WTC11 (cell line): ENCODE measurements around the gene WNT11. TPM values are rescaled to one million over a fixed set of nuclear protein-coding genes. Genes with fewer than 3 reads are reported as not detected.

Experiments used
- ATAC-seq: fragments of 200-7000 bp; cut with Tn5 transposase; 2 replicates; pipeline ENCODE4 v1.10.0; 2021; ENCODE audit warnings: mild to moderate bottlenecking, moderate library complexity
- CTCF ChIA-PET: fragments of 300-600 bp; sonication (Branson Sonifier 250); formaldehyde crosslinking; loops from one replicate; lab custom pipeline; 2021; ENCODE audit warnings: antibody characterized with exemption; lab: Charles Lee
- POLR2A ChIA-PET: fragments of 350-600 bp; sonication (Branson Sonifier 250); formaldehyde crosslinking; loops from one replicate; lab custom pipeline; 2021; ENCODE audit warnings: antibody characterized with exemption; lab: Charles Lee
- DNase-seq: peaks from one replicate; pipeline ENCODE4 v3.0.0; 2021; ENCODE audit warnings: low spot score
- H3K27ac Mint-ChIP-seq: 2 replicates; pipeline ENCODE4 v1.8.0; 2021; ENCODE audit warnings: mixed read lengths
- H3K27me3 Mint-ChIP-seq: 2 replicates; pipeline ENCODE4 v1.8.0; 2021; ENCODE audit warnings: low read depth, mild to moderate bottlenecking, moderate library complexity, mixed read lengths
- H3K36me3 Mint-ChIP-seq: 2 replicates; pipeline ENCODE4 v1.8.0; 2021; ENCODE audit warnings: mixed read lengths
- H3K4me1 Mint-ChIP-seq: 2 replicates; pipeline ENCODE4 v1.8.0; 2022; ENCODE audit warnings: mixed read lengths
- H3K4me3 Mint-ChIP-seq: 2 replicates; pipeline ENCODE4 v1.8.0; 2021; ENCODE audit warnings: mild to moderate bottlenecking, moderate library complexity, mixed read lengths
- H3K9me3 Mint-ChIP-seq: 2 replicates; pipeline ENCODE4 v1.8.0; 2021; ENCODE audit warnings: mixed read lengths
- AR ChIP-seq: fragments of 250-450 bp; sonication (Bioruptor Pico); IDR thresholded peaks from 2 replicates; pipeline ENCODE4 v1.9.0; 2021; ENCODE audit warnings: mild to moderate bottlenecking
- ATF2 ChIP-seq: sonication (generic); formaldehyde crosslinking; IDR thresholded peaks from 2 replicates; pipeline ENCODE4 v1.8.1; 2022; ENCODE audit warnings: low read depth, missing genetic modification reagents, borderline replicate concordance
- ATF6 ChIP-seq: sonication (generic); formaldehyde crosslinking; IDR thresholded peaks from 2 replicates; pipeline ENCODE4 v1.8.1; 2023; ENCODE audit warnings: mild to moderate bottlenecking, missing genetic modification reagents
- ELF4 ChIP-seq: sonication (generic); formaldehyde crosslinking; IDR thresholded peaks from 2 replicates; pipeline ENCODE4 v1.8.1; 2022; ENCODE audit warnings: low read depth, mild to moderate bottlenecking, moderate library complexity, missing genetic modification reagents
- JAZF1 ChIP-seq: fragments of 250-450 bp; sonication (Bioruptor Pico); IDR thresholded peaks from 2 replicates; pipeline ENCODE4 v1.9.0; 2021; ENCODE audit warnings: moderate library complexity, mild to moderate bottlenecking, inconsistent platforms
- MAX ChIP-seq: sonication (generic); formaldehyde crosslinking; IDR thresholded peaks from 2 replicates; pipeline ENCODE4 v1.8.0; 2022; ENCODE audit warnings: mild to moderate bottlenecking, missing genetic modification reagents
- MXD4 ChIP-seq: fragments of 250-450 bp; sonication (Bioruptor Pico); IDR thresholded peaks from 2 replicates; pipeline ENCODE4 v1.8.0; 2021; ENCODE audit warnings: mild to moderate bottlenecking, moderate library complexity, borderline replicate concordance
- NFYB ChIP-seq: sonication (generic); formaldehyde crosslinking; conservative IDR thresholded peaks from 2 replicates; pipeline ENCODE4 v1.8.0; 2022; ENCODE audit warnings: low read depth, missing genetic modification reagents
- PRRX2 ChIP-seq: fragments of 250-450 bp; sonication (Bioruptor Pico); IDR thresholded peaks from 2 replicates; pipeline ENCODE4 v1.8.0; 2021; ENCODE audit warnings: mild to moderate bottlenecking
- RELA ChIP-seq: sonication (generic); formaldehyde crosslinking; IDR thresholded peaks from 2 replicates; pipeline ENCODE4 v1.8.1; 2022; ENCODE audit warnings: missing genetic modification reagents, mild to moderate bottlenecking, borderline replicate concordance
- SOX15 ChIP-seq: fragments of 250-450 bp; sonication (Bioruptor Pico); IDR thresholded peaks from 2 replicates; pipeline ENCODE4 v1.9.0; 2021; ENCODE audit warnings: mild to moderate bottlenecking
- TP53 ChIP-seq: sonication (generic); formaldehyde crosslinking; IDR thresholded peaks from 2 replicates; pipeline ENCODE4 v1.8.1; 2023; ENCODE audit warnings: mild to moderate bottlenecking, missing genetic modification reagents
- ZBTB43 ChIP-seq: sonication (generic); formaldehyde crosslinking; IDR thresholded peaks from 2 replicates; pipeline ENCODE4 v1.8.1; 2023; ENCODE audit warnings: mild to moderate bottlenecking, missing genetic modification reagents
- ZNF138 ChIP-seq: sonication (generic); formaldehyde crosslinking; conservative IDR thresholded peaks from 2 replicates; pipeline ENCODE4 v1.8.1; 2022; ENCODE audit warnings: mild to moderate bottlenecking, moderate library complexity, missing genetic modification reagents
- ZNF219 ChIP-seq: sonication (generic); formaldehyde crosslinking; IDR thresholded peaks from 2 replicates; pipeline ENCODE4 v1.8.0; 2023; ENCODE audit warnings: missing genetic modification reagents, mild to moderate bottlenecking, borderline replicate concordance
- ZNF263 ChIP-seq: sonication (generic); formaldehyde crosslinking; IDR thresholded peaks from 2 replicates; pipeline ENCODE4 v1.8.1; 2022; ENCODE audit warnings: low read depth, mild to moderate bottlenecking, moderate library complexity, missing genetic modification reagents
- ZNF396 ChIP-seq: fragments of 250-450 bp; sonication (Bioruptor Pico); IDR thresholded peaks from 2 replicates; pipeline ENCODE4 v1.8.0; 2021; ENCODE audit warnings: mild to moderate bottlenecking, moderate library complexity, borderline replicate concordance
- ZNF416 ChIP-seq: fragments of 250-450 bp; sonication (Bioruptor Pico); IDR thresholded peaks from 2 replicates; pipeline ENCODE4 v1.9.0; 2021; ENCODE audit warnings: mild to moderate bottlenecking, inconsistent platforms
- ZNF423 ChIP-seq: fragments of 250-450 bp; sonication (Bioruptor Pico); IDR thresholded peaks from 2 replicates; pipeline ENCODE4 v2.1.2; 2022; ENCODE audit warnings: mild to moderate bottlenecking, moderate library complexity
- ZNF532 ChIP-seq: fragments of 250-450 bp; sonication (Bioruptor Pico); IDR thresholded peaks from 2 replicates; pipeline ENCODE4 v1.9.0; 2021; ENCODE audit warnings: mild to moderate bottlenecking, borderline replicate concordance
- total RNA-seq: library from RNA; stranded (reverse); gene quantifications from 3 replicates; pipeline ENCODE4 v1.2.3, GENCODE V29; 2021

Gene WNT11
- total RNA-seq, 1 experiment from 2014 or later = 0.79 TPM

GRCh38 chr11:76206327-76207081 lies at the start of gene WNT11 (continued):
- no peak for TF ChIP-seq ZNF423 (CRISPR knock-in tag)

- Mint-ChIP-seq H3K36me3 (no peaks in the 10 kb centered on the region), H3K27ac (no peak overlapping the region), H3K4me3 (no peak overlapping the region), H3K9me3 (no peaks in the 10 kb centered on the region), H3K4me1 (peaks cover 7% of the 10 kb centered on the region; the same call in 1 of the 2 replicates), H3K27me3 (no peaks in the 10 kb centered on the region; the same call in 1 of the 2 replicates)
- CTCF ChIA-PET = interaction anchor here (1.4 to 6.3 kb wide), 2 partner anchors 45 to 102 kb away, joined by 3 to 51 read pairs; no protein-coding TSS in a partner anchor
- ATAC-seq = no peak
- POLR2A ChIA-PET = no interaction called here
- no peak for DNase-seq
- TF ChIP-seq SOX15 = no peak
- TF ChIP-seq ELF4 = no peak
- TF ChIP-seq ZNF532 = no peak
- no peak for TF ChIP-seq ZNF416 (CRISPR knock-in tag)
- TF ChIP-seq ZNF263 (CRISPR knock-in tag) = no peak
- TF ChIP-seq ATF2 (CRISPR knock-in tag) = no peak
- no peak for TF ChIP-seq TP53 (CRISPR knock-in tag)
- TF ChIP-seq ZNF396 = no peak
- no peak for TF ChIP-seq PRRX2 (CRISPR knock-in tag)
- no peak for TF ChIP-seq ATF6 (CRISPR knock-in tag)
- no peak for TF ChIP-seq MXD4 (CRISPR knock-in tag)
- TF ChIP-seq ZNF138 (CRISPR knock-in tag) = no peak
- no peak for TF ChIP-seq AR (CRISPR knock-in tag)
- TF ChIP-seq ZNF219 (CRISPR knock-in tag) = no peak
- no peak for TF ChIP-seq NFYB (CRISPR knock-in tag)
- no peak for TF ChIP-seq JAZF1 (CRISPR knock-in tag)
- no peak for TF ChIP-seq ZBTB43
- TF ChIP-seq MAX = no peak
- TF ChIP-seq RELA = no peak
Observed at GRCh38 chr11:76253416-76253815, 47.1 kb upstream of the WNT11 start.
